Bronchial epithelial cell (primary cell): Measurements from ENCODE around the gene IFI27L1. TPM values are rescaled to one million over a fixed set of nuclear protein-coding genes. Genes with fewer than 3 reads are reported as not detected.

Experiments
- DNase-seq: peaks from one replicate; pipeline ENCODE4 v3.0.0-alpha.2; 2010; ENCODE audit warnings: low read depth
- FAIRE-seq: peaks from 2 replicates; lab custom pipeline; 2011; peaks lifted over from hg19 to GRCh38; lab: Jason Lieb, UNC
- H3K27me3 ChIP-seq: 2 replicates; pipeline ENCODE4 v1.5.1; 2011; ENCODE audit warnings: low read length; ENCODE audit not compliant: control insufficient read depth, insufficient read depth
- H3K36me3 ChIP-seq: 2 replicates; pipeline ENCODE4 v1.5.1; 2011; ENCODE audit warnings: low read length; ENCODE audit not compliant: control insufficient read depth, insufficient read depth
- H3K4me3 ChIP-seq: 2 replicates; pipeline ENCODE4 v1.5.1; 2011; ENCODE audit warnings: mild to moderate bottlenecking, low read depth, low read length, control low read depth
- CTCF ChIP-seq: IDR thresholded peaks from 2 replicates; pipeline ENCODE4 v1.5.1; 2011; ENCODE audit warnings: mild to moderate bottlenecking, moderate library complexity, low read length, control low read depth, inconsistent platforms; ENCODE audit not compliant: insufficient read depth, severe bottlenecking
- total RNA-seq: library from RNA; depleted of rRNA; stranded (reverse); fragments of >200 nt; gene quantifications from 2 replicates; pipeline ENCODE4 v1.2.1, GENCODE V29; 2014

IFI27L1 gene
- total RNA-seq, 1 donor from 2014 or later = 8.7 TPM

GRCh38 chr14:94114589-94115057 is 33.5 kb downstream of the IFI27L1 start:
- no peak for TF ChIP-seq CTCF
- FAIRE-seq (no peak), DNase-seq (no peak)
- no peaks in the 10 kb centered on the region for H3K36me3 ChIP-seq
- H3K27me3 ChIP-seq = peaks cover 3% of the 10 kb centered on the region
- no peak overlapping the region for H3K4me3 ChIP-seq

DNA sequence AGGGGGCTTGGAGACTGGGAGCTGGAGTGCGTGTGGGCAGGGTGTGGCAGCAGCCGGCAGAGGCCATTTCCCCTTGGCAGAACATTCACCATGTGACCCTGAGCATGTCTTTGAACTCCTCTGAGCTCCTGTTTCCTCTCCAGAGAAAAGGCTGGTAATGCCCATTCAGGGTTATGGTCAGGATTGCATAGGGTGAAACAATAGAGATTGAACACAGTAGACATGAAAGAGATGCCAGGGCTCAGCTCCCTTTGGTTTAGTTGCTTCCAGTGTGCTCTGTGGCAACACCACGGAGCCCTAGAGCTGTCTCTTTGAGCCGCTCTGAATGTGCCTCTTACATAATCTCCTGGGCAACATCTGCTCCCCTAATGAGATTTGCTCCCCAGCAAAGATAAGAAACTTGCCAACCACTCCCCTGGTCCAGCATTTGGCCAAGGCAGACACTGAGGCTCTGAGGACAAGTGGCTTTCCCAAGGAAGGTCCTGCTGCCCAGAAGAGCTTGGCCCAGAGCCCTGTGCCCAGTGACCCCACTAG is 34.0 kb downstream of the IFI27L1 start:
- Histone ChIP-seq H3K36me3 (no peaks in the 10 kb centered on the region), H3K4me3 (no peak overlapping the region), H3K27me3 (peaks cover 3% of the 10 kb centered on the region)
- no peak for TF ChIP-seq CTCF
- FAIRE-seq (no peak), DNase-seq (no peak)

GRCh38 chr14:94115631-94116030 is 34.5 kb downstream of the IFI27L1 start:
- no peak overlapping the region for H3K4me3 ChIP-seq
- no peaks in the 10 kb centered on the region for H3K36me3 ChIP-seq
- FAIRE-seq (no peak), DNase-seq (no peak)
- TF ChIP-seq CTCF = no peak
- H3K27me3 ChIP-seq = peaks cover 3% of the 10 kb centered on the region

DNA sequence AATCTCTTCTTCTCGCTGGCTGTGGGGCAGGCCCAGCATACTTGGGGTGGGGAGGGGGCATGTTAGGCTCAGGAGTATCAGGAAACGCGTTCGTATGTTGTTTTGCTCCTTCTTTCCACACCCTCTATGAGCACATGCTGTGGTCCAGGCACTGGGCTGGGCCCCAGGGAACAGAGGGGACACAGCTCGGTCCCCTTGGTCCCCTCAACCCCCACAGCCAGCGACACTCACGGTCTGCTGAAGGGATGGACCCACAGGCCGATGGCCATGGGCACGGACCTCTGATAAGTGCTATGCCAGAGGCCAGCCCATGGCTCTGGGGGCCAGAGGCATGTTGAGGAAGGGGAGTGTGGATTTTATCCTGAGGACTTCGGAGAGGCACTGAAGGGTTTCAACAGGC is 35.6 kb downstream of the IFI27L1 start:
- Histone ChIP-seq H3K27me3 (peaks cover 3% of the 10 kb centered on the region), H3K4me3 (no peak overlapping the region), H3K36me3 (no peaks in the 10 kb centered on the region)
- no peak for FAIRE-seq
- no peak for DNase-seq
- no peak for TF ChIP-seq CTCF

DNA sequence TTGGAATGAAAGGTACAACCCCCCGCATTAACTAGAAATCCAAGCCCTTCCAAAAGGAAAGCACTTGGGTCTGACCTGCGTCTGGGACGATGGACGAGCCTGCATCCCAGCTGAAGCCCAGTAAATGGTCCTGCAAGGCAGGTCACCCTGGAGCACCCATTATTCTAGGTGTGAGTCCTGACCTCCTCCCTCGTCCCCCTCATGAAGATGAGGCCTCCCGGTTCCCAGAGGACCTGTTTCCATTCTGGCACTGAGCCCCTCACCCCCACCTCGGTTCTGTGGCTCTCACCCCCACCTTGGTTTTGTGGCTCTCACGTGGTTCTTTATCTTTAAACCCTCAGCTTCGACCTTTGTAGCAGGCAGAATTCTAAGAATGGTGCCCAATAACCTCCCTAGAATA is 36.7 kb downstream of the IFI27L1 start:
- TF ChIP-seq CTCF = no peak
- Histone ChIP-seq H3K27me3 (peaks cover 3% of the 10 kb centered on the region), H3K36me3 (no peaks in the 10 kb centered on the region), H3K4me3 (no peak overlapping the region)
- DNase-seq (no peak), FAIRE-seq (no peak)

DNA sequence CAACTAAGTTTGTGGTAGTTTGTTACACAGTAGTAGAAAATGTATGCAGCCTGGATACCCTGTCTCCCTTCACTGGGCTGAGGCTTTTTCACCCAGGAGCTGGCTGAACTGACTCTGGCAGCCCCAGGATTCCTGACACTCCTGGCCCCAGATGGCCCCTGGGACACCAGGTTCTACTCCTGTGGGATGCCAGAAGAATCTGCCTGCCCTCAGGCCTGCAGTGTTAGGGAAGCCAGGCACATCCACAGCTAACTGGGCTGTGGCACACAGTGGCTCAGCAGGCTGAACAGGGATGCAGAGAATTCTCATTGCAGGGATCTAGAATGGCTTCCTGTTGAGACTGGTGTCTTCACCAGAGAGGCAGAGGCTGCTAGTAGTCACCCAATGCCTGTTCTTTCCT is 38.0 kb downstream of the IFI27L1 start:
- DNase-seq (no peak), FAIRE-seq (no peak)
- Histone ChIP-seq H3K4me3 (no peak overlapping the region), H3K36me3 (no peaks in the 10 kb centered on the region), H3K27me3 (peaks cover 3% of the 10 kb centered on the region)
- no peak for TF ChIP-seq CTCF
